ENCODE results near the gene SYTL3. TPM values are rescaled to one million over a fixed set of nuclear protein-coding genes. Genes with fewer than 3 reads are reported as not detected.

SYTL3 gene
- total RNA-seq, 1 donor from 2014 or later, result 0.48 TPM

DNA sequence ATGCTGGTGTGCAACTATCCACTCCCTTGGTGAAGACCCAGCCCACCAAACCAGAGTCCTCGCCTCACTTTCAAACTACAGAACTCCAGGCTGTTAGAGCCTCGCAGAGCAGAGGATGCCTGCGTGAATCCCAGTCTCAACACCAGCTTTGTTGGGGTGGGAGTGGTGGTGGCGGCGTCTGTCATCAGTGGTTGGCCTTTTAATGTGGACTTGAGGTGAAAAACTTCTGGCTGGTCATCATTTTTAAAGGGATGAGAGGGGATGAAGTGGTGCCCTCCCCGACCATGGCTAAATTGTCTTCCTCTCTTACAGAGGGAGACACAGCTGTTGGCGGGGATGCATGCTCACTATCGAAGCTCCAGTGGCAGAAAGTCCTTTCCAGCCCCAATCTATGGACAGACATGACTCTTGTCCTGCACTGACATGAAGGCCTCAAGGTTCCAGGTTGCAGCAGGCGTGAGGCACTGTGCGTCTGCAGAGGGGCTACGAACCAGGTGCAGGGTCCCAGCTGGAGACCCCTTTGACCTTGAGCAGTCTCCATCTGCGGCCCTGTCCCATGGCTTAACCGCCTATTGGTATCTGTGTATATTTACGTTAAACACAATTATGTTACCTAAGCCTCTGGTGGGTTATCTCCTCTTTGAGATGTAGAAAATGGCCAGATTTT is 114.5 kb downstream of the SYTL3 start:
- TF ChIP-seq, protein P1, sequence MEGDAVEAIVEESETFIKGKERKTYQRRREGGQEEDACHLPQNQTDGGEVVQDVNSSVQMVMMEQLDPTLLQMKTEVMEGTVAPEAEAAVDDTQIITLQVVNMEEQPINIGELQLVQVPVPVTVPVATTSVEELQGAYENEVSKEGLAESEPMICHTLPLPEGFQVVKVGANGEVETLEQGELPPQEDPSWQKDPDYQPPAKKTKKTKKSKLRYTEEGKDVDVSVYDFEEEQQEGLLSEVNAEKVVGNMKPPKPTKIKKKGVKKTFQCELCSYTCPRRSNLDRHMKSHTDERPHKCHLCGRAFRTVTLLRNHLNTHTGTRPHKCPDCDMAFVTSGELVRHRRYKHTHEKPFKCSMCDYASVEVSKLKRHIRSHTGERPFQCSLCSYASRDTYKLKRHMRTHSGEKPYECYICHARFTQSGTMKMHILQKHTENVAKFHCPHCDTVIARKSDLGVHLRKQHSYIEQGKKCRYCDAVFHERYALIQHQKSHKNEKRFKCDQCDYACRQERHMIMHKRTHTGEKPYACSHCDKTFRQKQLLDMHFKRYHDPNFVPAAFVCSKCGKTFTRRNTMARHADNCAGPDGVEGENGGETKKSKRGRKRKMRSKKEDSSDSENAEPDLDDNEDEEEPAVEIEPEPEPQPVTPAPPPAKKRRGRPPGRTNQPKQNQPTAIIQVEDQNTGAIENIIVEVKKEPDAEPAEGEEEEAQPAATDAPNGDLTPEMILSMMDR (IDR thresholded peaks at IDR 0.05), result no peak
- H3K4me3 Mint-ChIP-seq (ENCODE audit: unreplicated experiment), result no peak overlapping the region
- H3K9me3 Mint-ChIP-seq (ENCODE audit: unreplicated experiment), result no peaks in the 10 kb centered on the region
- H3K4me1 Mint-ChIP-seq (ENCODE audit: unreplicated experiment), result peaks cover 3% of the 10 kb centered on the region
- H3K27ac Mint-ChIP-seq (ENCODE audit: unreplicated experiment), result no peak overlapping the region
- H3K27me3 Mint-ChIP-seq (ENCODE audit: unreplicated experiment), result no peaks in the 10 kb centered on the region
- DNase-seq (ENCODE audit: extremely low spot score, unreplicated experiment), result no peak
- H3K36me3 Mint-ChIP-seq (ENCODE audit: unreplicated experiment), result peaks cover 24% of the 10 kb centered on the region

DNA sequence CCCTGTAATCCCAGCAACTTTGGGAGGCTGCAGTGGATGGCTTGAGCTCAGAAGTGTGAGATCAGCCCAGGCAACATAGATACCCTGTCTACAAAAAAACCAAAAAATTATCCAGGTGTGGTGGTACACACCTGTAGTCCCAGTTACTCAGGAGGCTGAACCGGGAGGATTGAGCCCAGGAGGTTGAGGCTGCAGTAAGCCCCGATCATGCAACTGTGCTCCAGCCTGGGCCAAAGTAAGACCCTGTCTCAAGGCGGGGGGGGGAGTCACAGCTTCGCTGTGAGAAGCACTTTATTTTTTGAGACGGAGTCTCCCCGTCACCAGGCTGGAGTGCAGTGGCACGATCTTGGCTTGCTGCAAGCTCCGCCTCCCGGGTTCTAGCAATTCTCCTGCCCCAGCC is 115.1 kb downstream of the SYTL3 start:
- Mint-ChIP-seq H3K27ac (ENCODE audit: unreplicated experiment) (no peak overlapping the region), H3K4me3 (ENCODE audit: unreplicated experiment) (no peak overlapping the region), H3K27me3 (ENCODE audit: unreplicated experiment) (no peaks in the 10 kb centered on the region), H3K4me1 (ENCODE audit: unreplicated experiment) (peaks cover under 1% of the 10 kb centered on the region), H3K9me3 (ENCODE audit: unreplicated experiment) (no peaks in the 10 kb centered on the region), H3K36me3 (ENCODE audit: unreplicated experiment) (peaks cover 30% of the 10 kb centered on the region)
- TF ChIP-seq, protein P1 (IDR thresholded peaks at IDR 0.05), result no peak
- DNase-seq (ENCODE audit: extremely low spot score, unreplicated experiment), result no peak

DNA sequence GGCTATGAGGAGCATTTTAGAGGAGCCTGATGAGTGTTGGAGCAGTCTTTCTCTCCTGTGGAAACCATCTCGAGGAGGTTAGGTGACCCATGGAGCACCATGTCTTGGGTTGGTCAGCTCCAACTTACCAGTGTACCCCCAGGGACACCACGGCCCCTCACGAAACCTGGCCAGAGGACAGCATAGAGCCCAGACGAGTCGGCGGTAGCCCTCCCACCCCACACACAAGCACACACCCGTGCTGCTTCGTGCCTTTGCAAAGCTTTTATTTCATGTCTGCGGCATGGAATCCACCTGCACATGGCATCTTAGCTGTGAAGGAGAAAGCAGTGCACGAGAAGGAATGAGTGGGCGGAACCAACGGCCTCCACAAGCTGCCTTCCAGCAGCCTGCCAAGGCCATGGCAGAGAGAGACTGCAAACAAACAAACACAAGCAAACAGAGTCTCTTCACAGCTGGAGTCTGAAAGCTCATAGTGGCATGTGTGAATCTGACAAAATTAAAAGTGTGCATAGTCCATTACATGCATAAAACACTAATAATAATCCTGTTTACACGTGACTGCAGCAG is 115.7 kb downstream of the SYTL3 start:
- no peak for DNase-seq (ENCODE audit: extremely low spot score, unreplicated experiment)
- no peaks in the 10 kb centered on the region for H3K4me1 Mint-ChIP-seq (ENCODE audit: unreplicated experiment)
- H3K4me3 Mint-ChIP-seq (ENCODE audit: unreplicated experiment), result no peak overlapping the region
- no peaks in the 10 kb centered on the region for H3K27me3 Mint-ChIP-seq (ENCODE audit: unreplicated experiment)
- H3K36me3 Mint-ChIP-seq (ENCODE audit: unreplicated experiment), result peaks cover 35% of the 10 kb centered on the region
- no peak overlapping the region for H3K27ac Mint-ChIP-seq (ENCODE audit: unreplicated experiment)
- TF ChIP-seq, protein P1 (IDR thresholded peaks at IDR 0.05), result no peak
- no peaks in the 10 kb centered on the region for H3K9me3 Mint-ChIP-seq (ENCODE audit: unreplicated experiment)

DNA sequence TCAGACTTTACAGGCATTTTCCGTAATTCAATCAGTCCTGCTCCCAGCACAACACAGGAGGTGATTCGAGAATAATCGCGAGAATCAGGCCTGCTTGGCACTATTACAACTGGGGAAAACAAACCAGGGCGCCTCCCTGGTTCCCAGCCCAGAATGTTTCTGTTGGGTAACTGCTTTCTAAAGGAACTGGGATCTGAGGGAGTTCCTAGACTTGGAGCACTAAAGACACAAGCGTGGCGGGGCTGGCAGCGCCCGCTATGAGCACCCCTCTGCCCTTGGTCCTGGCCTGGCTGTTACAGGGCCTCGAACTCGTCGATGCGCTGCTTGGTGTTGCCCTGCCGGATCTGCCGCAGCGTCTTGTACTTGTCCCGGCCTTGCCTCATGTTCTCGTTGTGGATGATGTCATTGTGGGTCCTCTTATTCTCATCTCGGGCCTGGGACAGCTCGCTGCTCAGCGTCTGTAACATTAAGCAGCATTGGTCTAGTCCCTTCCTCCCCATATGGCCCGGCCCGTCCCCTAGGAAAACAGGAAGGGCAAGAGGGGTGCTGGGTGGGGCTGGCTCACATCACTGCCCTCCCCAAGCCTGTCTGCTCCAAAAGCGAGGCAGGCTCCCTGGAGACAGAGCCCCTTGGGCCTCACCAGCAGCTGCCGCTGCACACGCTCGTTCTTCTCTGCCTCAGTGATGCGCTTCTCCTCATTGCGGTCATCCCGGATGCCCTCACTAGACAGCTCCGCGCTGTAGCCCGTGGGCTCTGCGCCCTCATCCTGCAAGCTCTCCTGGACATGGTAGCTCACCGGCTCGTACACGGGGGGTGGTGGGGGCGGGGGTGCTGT is 117.0 kb downstream of the SYTL3 start:
- no peak for DNase-seq (ENCODE audit: extremely low spot score, unreplicated experiment)
- Mint-ChIP-seq H3K27me3 (ENCODE audit: unreplicated experiment) (no peaks in the 10 kb centered on the region), H3K4me3 (ENCODE audit: unreplicated experiment) (no peak overlapping the region), H3K27ac (ENCODE audit: unreplicated experiment) (no peak overlapping the region), H3K4me1 (ENCODE audit: unreplicated experiment) (no peaks in the 10 kb centered on the region), H3K9me3 (ENCODE audit: unreplicated experiment) (no peaks in the 10 kb centered on the region), H3K36me3 (ENCODE audit: unreplicated experiment) (peaks cover 46% of the 10 kb centered on the region)
- TF ChIP-seq, protein P1 (IDR thresholded peaks at IDR 0.05), result no peak

DNA sequence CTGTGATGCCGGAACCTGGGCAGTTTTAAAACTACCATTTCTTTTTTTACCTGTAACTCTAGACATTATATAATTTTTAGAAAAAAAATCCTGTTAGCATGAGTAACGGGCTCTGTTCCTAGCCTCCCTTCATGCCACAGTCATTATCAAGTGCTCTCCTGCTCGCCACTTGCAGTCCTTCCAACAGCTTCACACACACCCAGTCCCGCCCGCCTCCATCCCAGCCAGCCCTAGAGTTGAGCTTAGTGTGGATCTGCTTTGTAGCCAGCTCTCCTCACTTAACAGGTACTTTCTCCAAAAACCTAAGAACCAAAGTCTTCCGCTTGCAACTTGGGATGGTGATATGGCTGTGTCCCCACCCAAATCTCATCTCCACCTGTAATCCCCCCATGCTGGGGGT is 117.9 kb downstream of the SYTL3 start:
- Mint-ChIP-seq H3K36me3 (ENCODE audit: unreplicated experiment) (peaks cover 51% of the 10 kb centered on the region), H3K4me3 (ENCODE audit: unreplicated experiment) (no peak overlapping the region), H3K9me3 (ENCODE audit: unreplicated experiment) (no peaks in the 10 kb centered on the region), H3K27me3 (ENCODE audit: unreplicated experiment) (no peaks in the 10 kb centered on the region), H3K4me1 (ENCODE audit: unreplicated experiment) (no peaks in the 10 kb centered on the region), H3K27ac (ENCODE audit: unreplicated experiment) (no peak overlapping the region)
- no peak for DNase-seq (ENCODE audit: extremely low spot score, unreplicated experiment)
- TF ChIP-seq, protein P1 (IDR thresholded peaks at IDR 0.05), result no peak

Measured in osteocyte (in vitro differentiated cells).